ENCODE data around the gene SERPINA5. TPM values are rescaled to one million over a fixed set of nuclear protein-coding genes. Genes with fewer than 3 reads are reported as not detected.

SERPINA5 gene
- total and polyA plus RNA-seq, 3 donors from 2014 or later, result 940 to 1,170 (median 1,154) TPM

GRCh38 chr14:94542111-94542810 lies 39.0 kb upstream of the SERPINA5 start:
- Histone ChIP-seq H3K9me3 (no peaks in the 10 kb centered on the region), H3K27me3 (no peaks in the 10 kb centered on the region), H3K27ac (no peak overlapping the region), H3K4me1 (peaks cover 14% of the 10 kb centered on the region), H3K4me3 (no peak overlapping the region), H3K36me3 (ENCODE audit: low read depth, missing control alignments) (no peaks in the 10 kb centered on the region)
- TF ChIP-seq POLR2A (IDR thresholded peaks at IDR 0.05), result no peak
- TF ChIP-seq, protein P1, sequence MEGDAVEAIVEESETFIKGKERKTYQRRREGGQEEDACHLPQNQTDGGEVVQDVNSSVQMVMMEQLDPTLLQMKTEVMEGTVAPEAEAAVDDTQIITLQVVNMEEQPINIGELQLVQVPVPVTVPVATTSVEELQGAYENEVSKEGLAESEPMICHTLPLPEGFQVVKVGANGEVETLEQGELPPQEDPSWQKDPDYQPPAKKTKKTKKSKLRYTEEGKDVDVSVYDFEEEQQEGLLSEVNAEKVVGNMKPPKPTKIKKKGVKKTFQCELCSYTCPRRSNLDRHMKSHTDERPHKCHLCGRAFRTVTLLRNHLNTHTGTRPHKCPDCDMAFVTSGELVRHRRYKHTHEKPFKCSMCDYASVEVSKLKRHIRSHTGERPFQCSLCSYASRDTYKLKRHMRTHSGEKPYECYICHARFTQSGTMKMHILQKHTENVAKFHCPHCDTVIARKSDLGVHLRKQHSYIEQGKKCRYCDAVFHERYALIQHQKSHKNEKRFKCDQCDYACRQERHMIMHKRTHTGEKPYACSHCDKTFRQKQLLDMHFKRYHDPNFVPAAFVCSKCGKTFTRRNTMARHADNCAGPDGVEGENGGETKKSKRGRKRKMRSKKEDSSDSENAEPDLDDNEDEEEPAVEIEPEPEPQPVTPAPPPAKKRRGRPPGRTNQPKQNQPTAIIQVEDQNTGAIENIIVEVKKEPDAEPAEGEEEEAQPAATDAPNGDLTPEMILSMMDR (IDR thresholded peaks at IDR 0.05), result no peak
- no peak for DNase-seq
- intact Hi-C loops (cut with DNase I; ENCODE audit: low total_unique reads), result no loop called here
- 89 to 94% methylated on average over 5 to 12 of the region's 12 CpGs for WGBS, 2 donors

DNA sequence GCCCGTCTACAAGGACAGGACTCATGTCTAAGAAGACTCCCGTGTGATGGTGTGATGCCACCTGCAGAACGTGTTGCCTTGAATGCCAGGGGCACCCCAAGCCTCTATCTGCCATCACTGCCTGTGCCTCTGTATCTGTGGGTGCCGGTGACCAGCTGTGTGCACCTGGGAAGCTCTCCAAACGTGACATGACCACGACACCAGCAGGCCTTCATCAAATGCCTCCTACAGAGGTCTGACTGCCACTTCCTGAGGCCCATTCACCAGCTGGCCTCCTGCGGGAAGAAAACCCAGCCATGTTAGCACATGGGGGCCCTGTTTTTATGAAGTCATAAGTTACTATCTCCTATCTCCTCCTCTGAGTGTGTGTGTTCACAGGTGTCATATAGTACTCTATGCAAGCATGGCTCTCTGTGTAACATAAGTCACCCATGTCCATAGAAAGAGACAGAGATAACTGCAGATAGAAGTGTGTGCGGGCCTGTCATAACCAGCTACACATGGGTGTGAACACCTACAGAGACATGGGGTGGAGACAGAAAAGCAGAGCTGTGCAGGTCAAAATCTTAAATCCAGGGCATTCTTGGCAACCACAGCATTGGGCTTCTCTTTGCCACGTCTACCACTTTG lies 38.3 kb upstream of the SERPINA5 start:
- TF ChIP-seq, protein P1 (IDR thresholded peaks at IDR 0.05), result no peak
- TF ChIP-seq POLR2A (IDR thresholded peaks at IDR 0.05), result no peak

GRCh38 chr14:94543449-94544124 lies 37.6 kb upstream of the SERPINA5 start:
- H3K4me1 ChIP-seq, result peaks cover 14% of the 10 kb centered on the region
- no peaks in the 10 kb centered on the region for H3K36me3 ChIP-seq (ENCODE audit: low read depth, missing control alignments)
- H3K27ac ChIP-seq, result no peak overlapping the region
- intact Hi-C loops (cut with DNase I; ENCODE audit: low total_unique reads), result no loop called here
- no peak for TF ChIP-seq POLR2A (IDR thresholded peaks at IDR 0.05)
- TF ChIP-seq, protein P1 (IDR thresholded peaks at IDR 0.05), result peak in 2 of 3 experiments; percentile 26 to 30
- no peak overlapping the region for H3K4me3 ChIP-seq
- no peaks in the 10 kb centered on the region for H3K9me3 ChIP-seq
- no peaks in the 10 kb centered on the region for H3K27me3 ChIP-seq
- DNase-seq, result peak; percentile 65
- WGBS, 2 donors, result 49 to 70% methylated on average over 9 to 15 of the region's 15 CpGs

More for the DNA sequence above, 38.3 kb upstream of the SERPINA5 start:
- H3K27me3 ChIP-seq, result no peaks in the 10 kb centered on the region
- no peak overlapping the region for H3K4me3 ChIP-seq
- no peak for DNase-seq
- 83 to 94% methylated on average over 7 to 9 of the region's 9 CpGs for WGBS, 2 donors
- intact Hi-C loops (cut with DNase I; ENCODE audit: low total_unique reads), result no loop called here
- H3K27ac ChIP-seq, result no peak overlapping the region
- peaks cover 14% of the 10 kb centered on the region for H3K4me1 ChIP-seq
- no peaks in the 10 kb centered on the region for H3K36me3 ChIP-seq (ENCODE audit: low read depth, missing control alignments)
- H3K9me3 ChIP-seq, result no peaks in the 10 kb centered on the region

DNA sequence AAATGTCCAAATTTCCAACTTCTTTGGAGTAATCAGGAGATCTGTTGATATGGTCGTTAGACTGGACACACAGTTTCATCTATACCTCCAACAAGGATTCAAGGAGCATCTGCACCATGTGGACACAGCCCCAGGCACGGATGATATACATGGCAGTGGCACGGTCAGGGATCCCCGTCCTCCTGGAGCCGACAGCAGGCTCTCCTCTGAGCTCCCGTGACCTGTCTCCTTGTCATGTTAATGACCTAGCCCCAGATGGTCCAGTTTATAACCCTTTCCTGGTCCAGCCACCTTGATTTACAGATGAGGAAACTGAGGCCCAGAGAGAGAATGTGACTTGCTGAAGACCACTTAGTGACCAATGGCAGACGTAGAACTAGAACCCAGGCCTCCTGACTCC lies 36.5 kb upstream of the SERPINA5 start:
- Histone ChIP-seq H3K27me3 (no peaks in the 10 kb centered on the region), H3K4me3 (no peak overlapping the region), H3K36me3 (ENCODE audit: low read depth, missing control alignments) (no peaks in the 10 kb centered on the region), H3K27ac (no peak overlapping the region), H3K4me1 (peaks cover 14% of the 10 kb centered on the region), H3K9me3 (no peaks in the 10 kb centered on the region)
- TF ChIP-seq, protein P1 (IDR thresholded peaks at IDR 0.05), result no peak
- no peak for TF ChIP-seq POLR2A (IDR thresholded peaks at IDR 0.05)
- intact Hi-C loops (cut with DNase I; ENCODE audit: low total_unique reads), result no loop called here
- WGBS, 2 donors, result 81 to 91% methylated on average over 6 to 7 of the region's 7 CpGs
- no peak for DNase-seq

Measured in testis (tissue), 3 donors.